Naive thymus-derived CD8-positive, alpha-beta T cell (primary cell): ENCODE results near the gene SPDYE2B. TPM values are rescaled to one million over a fixed set of nuclear protein-coding genes. Genes with fewer than 3 reads are reported as not detected.
"Not testable (repeated sequence)": the region's sequence is repeated elsewhere in the genome, so short reads cannot be mapped to it uniquely, and the experiment has no call there.

Experiments
- ATAC-seq, 2 donors: fragments of 150-1000 bp; cut with Tn5 transposase in 1 of 2; sonication (Bioruptor Pico), chemical (Tn5 transposase) in 1 of 2; 1 replicate in 1 of 2; 2 replicates in 1 of 2; pipeline ENCODE4 v1.10.0; 2021; ENCODE audit warnings: mild to moderate bottlenecking in 2 of 2, moderate library complexity in 2 of 2
- POLR2A ChIA-PET: fragments of 350-600 bp; sonication (Branson Sonifier 250); formaldehyde crosslinking; loops from one replicate; lab custom pipeline; 2021; ENCODE audit warnings: antibody characterized with exemption; lab: Charles Lee
- DNase-seq, 10 donors: peaks; one replicate each; pipeline versions ENCODE4 v3.0.0 to v3.0.0-alpha.2; 2020 to 2022
- H3K27ac Mint-ChIP-seq, 10 donors: one replicate each; pipeline ENCODE4 v1.8.0; 2020 to 2022; ENCODE audit warnings: mild to moderate bottlenecking in 10 of 10, mixed read lengths in 10 of 10, moderate library complexity in 4 of 10, inconsistent platforms in 1 of 10
- H3K27me3 Mint-ChIP-seq, 5 donors: one replicate each; pipeline ENCODE4 v1.8.0; 2021 to 2022; ENCODE audit warnings: mixed read lengths in 5 of 5
- H3K36me3 Mint-ChIP-seq, 3 donors: one replicate each; pipeline ENCODE4 v1.8.0; 2020 to 2022; ENCODE audit warnings: mixed read lengths in 3 of 3, mild to moderate bottlenecking in 2 of 3, inconsistent platforms in 1 of 3
- H3K4me1 Mint-ChIP-seq, 4 donors: one replicate each; pipeline ENCODE4 v1.8.0; 2021 to 2022; ENCODE audit warnings: mixed read lengths in 4 of 4
- H3K4me3 Mint-ChIP-seq, 10 donors: one replicate each; pipeline ENCODE4 v1.8.0; 2020 to 2022; ENCODE audit warnings: mild to moderate bottlenecking in 10 of 10, mixed read lengths in 10 of 10, moderate library complexity in 6 of 10, inconsistent platforms in 1 of 10
- H3K9me3 Mint-ChIP-seq, 9 donors: one replicate each; pipeline ENCODE4 v1.8.0; 2020 to 2022; ENCODE audit warnings: mixed read lengths in 9 of 9, mild to moderate bottlenecking in 3 of 9, inconsistent platforms in 1 of 9, moderate library complexity in 1 of 9
- polyA plus RNA-seq, 3 donors: library from polyadenylated mRNA; unstranded; fragments of 300-500 nt; fragmentation: Illumina TruSeq; gene quantifications; one replicate each; pipeline ENCODE4 v1.2.3, GENCODE V29; 2021
- total RNA-seq, 8 experiments: library from RNA in 2 of 8; stranded (reverse) in 2 of 8; gene quantifications; one replicate each; pipeline ENCODE4 v1.2.3 and lab custom pipeline; 2021 to 2026

The SPDYE2B gene, protein sequence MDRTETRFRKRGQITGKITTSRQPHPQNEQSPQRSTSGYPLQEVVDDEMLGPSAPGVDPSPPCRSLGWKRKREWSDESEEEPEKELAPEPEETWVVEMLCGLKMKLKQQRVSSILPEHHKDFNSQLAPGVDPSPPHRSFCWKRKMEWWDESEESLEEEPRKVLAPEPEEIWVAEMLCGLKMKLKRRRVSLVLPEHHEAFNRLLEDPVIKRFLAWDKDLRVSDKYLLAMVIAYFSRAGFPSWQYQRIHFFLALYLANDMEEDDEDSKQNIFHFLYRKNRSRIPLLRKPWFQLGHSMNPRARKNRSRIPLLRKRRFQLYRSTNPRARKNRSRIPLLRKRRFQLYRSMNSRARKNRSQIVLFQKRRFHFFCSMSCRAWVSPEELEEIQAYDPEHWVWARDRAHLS
- total RNA-seq (not detected), polyA plus RNA-seq (under 1 TPM in 1 of 3 donors, not detected in 2; 0.22 TPM), total RNA-seq (lab: John Stamatoyannopoulos, UW) (0 reads per million in 6 experiments)

DNA sequence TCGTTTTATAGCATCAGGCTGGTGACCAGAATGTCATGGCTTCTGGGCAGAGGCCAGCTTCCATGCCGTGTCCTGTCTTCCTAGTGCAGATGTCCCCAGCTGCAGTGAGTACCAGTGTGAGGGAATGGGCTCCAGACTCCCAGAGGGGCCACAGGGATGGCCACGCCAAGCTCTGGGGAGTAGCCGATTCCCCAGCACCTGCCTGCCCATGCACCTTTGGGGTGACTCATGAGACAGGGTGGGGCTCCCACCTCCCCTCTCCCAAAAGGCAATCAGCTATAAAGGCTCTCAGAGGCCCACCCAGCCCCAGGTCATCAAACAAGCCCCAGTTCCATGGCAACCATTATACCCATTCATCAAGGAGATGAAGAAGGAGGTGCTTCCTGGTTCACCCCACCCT lies at the start of gene SPDYE2B:
TSS of gene SPDYE2B (plus strand) at position 396 of the 400 bp plus-strand sequence. CDS start 2,030 bp downstream, outside the sequence.
- H3K36me3 Mint-ChIP-seq, H3K9me3 Mint-ChIP-seq, H3K27ac Mint-ChIP-seq, H3K4me3 Mint-ChIP-seq, ATAC-seq, DNase-seq, H3K4me1 Mint-ChIP-seq, POLR2A ChIA-PET, H3K27me3 Mint-ChIP-seq: not testable (repeated sequence)

DNA sequence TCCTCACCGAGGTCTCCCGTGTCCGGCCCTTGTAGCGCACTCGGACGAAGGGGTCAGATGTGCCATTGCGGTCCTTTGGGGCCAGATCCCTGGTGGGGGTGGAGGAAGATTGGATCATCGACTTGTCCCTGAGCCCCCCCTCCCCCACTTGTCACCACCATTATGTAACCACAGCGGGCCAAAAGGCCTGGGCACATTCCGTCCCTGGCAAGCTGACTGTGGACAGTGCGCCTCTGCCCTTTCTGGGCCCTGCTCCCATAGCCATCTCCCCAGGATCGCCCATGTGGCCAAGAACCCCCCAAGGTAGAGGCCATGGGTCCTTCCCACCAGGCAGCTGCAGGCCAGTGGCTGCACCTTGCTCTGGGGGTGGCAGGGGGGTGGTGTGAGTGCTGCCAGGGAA lies 47.8 kb upstream of the SPDYE2B start:
- ATAC-seq, DNase-seq, H3K36me3 Mint-ChIP-seq, H3K9me3 Mint-ChIP-seq, H3K4me3 Mint-ChIP-seq, H3K4me1 Mint-ChIP-seq, H3K27ac Mint-ChIP-seq, H3K27me3 Mint-ChIP-seq, POLR2A ChIA-PET: not testable (repeated sequence)

DNA sequence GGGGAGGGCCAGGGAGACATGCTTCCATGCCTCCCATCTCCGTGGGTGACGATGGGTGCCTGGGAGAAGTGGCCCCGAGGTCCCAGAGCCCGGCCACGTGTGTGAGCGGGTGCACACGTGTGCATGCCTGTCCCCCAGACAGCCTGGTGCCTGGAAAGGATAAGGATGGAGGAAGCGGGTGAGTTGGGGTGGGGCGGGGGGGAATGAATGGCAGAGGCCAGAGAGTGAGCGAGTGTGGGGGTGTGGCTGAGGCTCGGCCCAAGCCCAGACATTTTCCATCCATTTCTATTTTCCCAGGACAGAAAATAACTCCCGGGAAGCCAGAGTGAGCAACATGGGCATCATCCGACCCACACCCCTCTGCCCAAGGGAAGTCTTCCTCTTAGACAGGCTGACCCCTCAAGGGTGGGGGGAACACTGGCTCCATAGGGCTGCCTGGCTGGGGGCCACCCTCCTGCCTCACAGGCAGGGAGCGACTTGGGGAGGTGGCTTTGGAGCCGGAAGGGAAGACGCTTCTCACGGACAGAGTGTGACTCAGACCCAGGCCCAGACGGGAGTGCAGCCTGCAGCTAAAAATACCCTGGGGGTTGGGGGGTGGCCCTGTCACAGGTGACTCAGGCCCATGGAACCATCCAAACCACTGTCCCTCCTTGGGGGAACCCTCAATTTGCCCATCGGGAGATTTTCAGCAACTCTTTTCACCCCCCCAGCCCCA lies 45.5 kb upstream of the SPDYE2B start:
- POLR2A ChIA-PET, DNase-seq, H3K36me3 Mint-ChIP-seq, H3K4me1 Mint-ChIP-seq, H3K9me3 Mint-ChIP-seq, H3K27ac Mint-ChIP-seq, H3K4me3 Mint-ChIP-seq, H3K27me3 Mint-ChIP-seq, ATAC-seq: not testable (repeated sequence)

DNA sequence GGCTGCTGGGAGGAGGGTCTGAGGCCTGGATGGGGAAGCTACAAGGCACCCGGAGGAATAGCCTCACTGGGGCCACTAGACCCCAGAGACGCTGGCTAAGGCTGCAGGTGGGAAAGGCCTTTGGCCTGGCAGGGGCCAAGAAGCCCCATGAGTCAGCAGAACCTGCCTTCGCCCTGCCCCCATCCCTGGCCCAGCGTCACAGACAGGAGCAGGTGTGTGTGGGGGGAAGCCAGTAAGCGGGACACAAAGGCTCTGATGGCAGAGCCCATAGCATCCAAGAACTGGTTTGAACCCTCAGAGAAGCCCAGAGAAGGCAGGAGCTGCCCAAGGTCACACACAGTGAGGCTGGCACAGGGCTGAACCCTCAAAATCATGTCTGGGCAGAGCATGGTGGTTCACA lies 43.3 kb upstream of the SPDYE2B start:
- POLR2A ChIA-PET, H3K27ac Mint-ChIP-seq, H3K27me3 Mint-ChIP-seq, H3K9me3 Mint-ChIP-seq, H3K36me3 Mint-ChIP-seq, H3K4me3 Mint-ChIP-seq, ATAC-seq, DNase-seq, H3K4me1 Mint-ChIP-seq: not testable (repeated sequence)

DNA sequence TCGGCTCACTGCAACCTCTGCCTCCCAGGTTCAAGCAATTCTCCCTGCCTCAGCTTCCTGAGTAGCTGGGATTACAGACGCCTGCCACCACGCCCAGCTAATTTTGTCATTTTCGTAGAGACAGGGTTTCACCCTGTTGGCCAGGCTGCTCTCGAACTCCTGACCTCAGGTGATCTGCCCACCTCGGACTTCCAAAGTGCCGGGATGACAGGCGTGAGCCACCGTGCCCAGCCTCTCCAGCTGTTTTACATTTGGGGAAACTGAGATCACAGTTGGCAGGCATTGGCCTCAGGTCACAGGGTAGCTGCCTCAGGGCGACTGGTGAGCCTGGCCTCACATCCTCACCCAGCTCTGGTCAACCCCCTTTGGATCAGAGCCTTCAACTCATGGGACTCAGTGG lies 40.4 kb upstream of the SPDYE2B start:
- H3K36me3 Mint-ChIP-seq, H3K4me1 Mint-ChIP-seq, ATAC-seq, H3K9me3 Mint-ChIP-seq, POLR2A ChIA-PET, H3K4me3 Mint-ChIP-seq, H3K27me3 Mint-ChIP-seq, H3K27ac Mint-ChIP-seq: not testable (repeated sequence)
- DNase-seq = peak in 1 of 10 donors; percentile 43

DNA sequence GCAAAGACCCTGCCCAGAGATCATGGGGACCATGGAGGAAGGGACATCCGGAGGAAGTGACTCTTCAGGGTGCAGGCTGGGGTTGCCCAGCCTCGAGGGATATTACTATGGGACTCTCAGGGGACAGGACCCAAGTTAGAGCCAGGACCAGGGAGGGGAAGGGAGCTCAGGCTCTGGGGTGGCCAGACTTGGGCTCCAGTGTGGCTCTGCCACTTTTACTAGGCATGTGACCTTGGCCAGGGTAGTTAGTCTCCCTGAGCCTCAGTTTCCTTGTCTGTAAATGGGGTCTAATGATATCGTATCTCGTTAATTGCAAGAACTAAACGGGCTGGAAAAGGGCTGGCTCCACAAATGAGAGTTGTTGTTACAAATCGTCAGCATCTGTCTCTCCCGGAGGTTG lies 39.7 kb upstream of the SPDYE2B start:
- H3K36me3 Mint-ChIP-seq, H3K4me1 Mint-ChIP-seq, DNase-seq, POLR2A ChIA-PET, H3K4me3 Mint-ChIP-seq, H3K27me3 Mint-ChIP-seq, H3K27ac Mint-ChIP-seq, ATAC-seq, H3K9me3 Mint-ChIP-seq: not testable (repeated sequence)

DNA sequence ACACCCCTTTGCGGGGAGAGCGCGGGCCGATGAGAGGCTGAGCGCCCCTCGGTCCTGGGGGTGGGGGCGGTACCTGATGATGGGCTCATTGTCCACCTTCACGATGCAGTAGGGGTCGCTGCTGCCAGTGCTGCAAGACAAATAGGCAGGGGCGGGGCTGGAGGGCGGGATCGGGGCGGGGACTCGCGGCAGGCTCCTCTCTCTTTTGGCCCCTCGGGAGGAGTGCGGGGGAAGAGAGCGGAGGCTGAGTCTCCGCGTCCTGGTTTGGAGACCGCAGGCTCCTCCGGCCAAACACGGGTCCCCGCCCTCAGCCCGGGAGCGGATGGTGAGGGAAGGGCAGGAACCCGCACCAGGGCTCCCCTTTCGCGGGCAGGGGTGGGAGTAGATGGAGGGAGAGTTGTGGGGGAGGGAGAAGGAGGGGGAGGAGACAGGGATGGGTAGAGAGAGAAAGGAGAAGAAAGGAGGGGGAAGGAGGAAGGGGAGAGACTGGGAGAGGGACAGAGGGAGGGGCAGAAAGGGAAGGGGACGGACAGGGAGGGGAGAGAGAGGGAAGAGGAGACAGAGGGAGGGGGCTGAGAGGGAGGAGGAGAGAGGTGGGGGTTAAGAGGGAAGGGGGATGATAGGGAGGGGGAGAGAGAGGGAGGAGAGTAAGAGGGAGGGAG lies 39.0 kb upstream of the SPDYE2B start:
- DNase-seq = not testable (repeated sequence)
- peak; percentile 81 to 87 for ATAC-seq

DNA sequence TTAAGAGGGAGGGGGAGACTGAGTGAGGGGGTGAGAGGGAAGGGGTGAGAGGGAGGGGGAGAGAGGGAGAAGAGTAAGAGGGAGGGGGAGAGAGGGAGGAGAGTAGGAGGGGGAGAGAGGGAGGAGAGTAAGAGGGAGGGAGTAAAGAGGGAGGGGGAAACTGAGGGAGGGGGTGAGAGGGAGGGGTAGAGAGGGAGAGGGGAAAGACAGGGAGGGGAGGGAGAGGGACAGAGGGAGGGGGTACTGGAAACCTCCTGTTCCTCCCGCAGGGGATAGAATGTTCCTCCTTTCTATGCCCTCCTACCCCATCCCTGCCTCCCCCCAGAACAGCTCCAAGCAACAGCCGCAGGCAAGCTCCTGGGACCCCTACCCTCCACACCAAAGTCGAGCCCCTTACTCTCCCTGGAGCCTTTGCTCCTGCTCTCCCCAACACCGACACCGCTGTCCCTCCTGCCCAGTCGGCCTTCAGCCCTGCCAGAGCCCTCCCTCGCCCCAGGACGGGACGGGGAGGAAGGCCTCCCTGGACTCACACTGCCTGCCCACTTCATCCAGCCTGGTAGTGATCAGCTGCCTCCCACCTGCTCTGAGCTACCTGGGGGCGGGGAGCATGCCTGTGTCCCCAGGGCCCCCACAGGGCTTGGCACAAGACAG lies 38.3 kb upstream of the SPDYE2B start:
- H3K27me3 Mint-ChIP-seq, H3K9me3 Mint-ChIP-seq, POLR2A ChIA-PET, ATAC-seq, H3K27ac Mint-ChIP-seq, H3K4me1 Mint-ChIP-seq, H3K36me3 Mint-ChIP-seq: not testable (repeated sequence)
- peak in 3 of 10 donors; percentile 9 to 51 (median 26) for DNase-seq
- peak overlapping the region in 2 of 10 donors; percentile 30 to 60 for H3K4me3 Mint-ChIP-seq

More for the DNA sequence above, 39.0 kb upstream of the SPDYE2B start:
- H3K4me1 Mint-ChIP-seq, H3K4me3 Mint-ChIP-seq, H3K27ac Mint-ChIP-seq, H3K9me3 Mint-ChIP-seq, H3K36me3 Mint-ChIP-seq, H3K27me3 Mint-ChIP-seq, POLR2A ChIA-PET: not testable (repeated sequence)

DNA sequence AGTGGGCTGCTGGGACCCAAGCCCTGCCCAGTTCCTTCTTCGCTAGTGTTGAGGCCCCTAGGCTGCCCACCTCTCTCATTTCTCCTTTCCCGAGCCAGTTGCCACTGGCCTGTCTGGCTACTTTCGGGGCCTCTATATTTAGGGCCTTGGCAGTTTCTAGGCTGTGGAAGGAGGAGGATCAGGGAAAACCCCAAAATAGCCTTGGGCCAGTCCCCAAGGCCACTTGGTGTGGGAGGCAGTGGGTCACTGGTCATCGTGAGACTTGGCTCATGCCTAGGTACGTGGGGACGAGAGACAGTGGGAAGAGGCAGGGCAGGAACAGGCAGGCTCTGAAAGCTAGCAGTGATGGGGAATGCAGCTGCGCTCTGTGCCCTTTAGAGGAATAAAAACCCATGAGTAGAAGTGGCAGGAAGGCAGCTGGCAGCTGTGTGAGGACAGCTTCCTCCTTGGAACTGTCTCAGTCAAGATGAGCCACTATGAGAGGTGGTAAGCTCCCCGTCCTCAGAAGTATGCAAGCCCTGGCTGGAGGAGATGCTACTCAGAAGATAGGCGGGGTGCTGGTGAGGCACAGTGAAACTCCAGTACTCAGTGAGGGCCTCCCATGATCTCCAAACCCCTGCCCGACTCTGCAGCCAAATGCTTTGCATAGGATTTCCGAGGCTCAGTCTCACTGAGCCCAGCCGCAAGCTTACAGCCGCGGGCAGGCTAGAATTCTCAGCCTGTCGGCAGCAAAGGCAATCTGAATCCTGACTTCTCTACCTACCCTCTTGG lies 36.4 kb upstream of the SPDYE2B start:
- H3K4me3 Mint-ChIP-seq, ATAC-seq, H3K36me3 Mint-ChIP-seq, H3K9me3 Mint-ChIP-seq, H3K27me3 Mint-ChIP-seq, POLR2A ChIA-PET, H3K27ac Mint-ChIP-seq, H3K4me1 Mint-ChIP-seq, DNase-seq: not testable (repeated sequence)

DNA sequence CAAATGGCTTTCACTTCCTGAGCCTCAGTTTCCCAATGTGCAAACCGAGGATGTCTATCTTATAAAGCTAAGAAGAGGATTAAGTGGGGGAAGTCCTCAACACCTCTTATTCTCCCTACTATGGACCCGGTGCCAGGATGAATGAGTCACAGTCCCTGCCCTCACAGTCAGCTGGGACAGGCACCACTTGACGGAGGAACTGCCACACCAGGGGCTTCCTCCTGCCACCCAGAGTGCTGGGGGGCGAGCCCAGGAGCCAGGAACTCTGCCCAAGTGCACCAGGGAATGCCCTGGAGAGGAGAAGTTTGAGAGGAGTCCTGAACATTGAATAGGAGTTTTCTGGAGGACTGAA lies 35.8 kb upstream of the SPDYE2B start:
- H3K9me3 Mint-ChIP-seq = not testable (repeated sequence)

DNA sequence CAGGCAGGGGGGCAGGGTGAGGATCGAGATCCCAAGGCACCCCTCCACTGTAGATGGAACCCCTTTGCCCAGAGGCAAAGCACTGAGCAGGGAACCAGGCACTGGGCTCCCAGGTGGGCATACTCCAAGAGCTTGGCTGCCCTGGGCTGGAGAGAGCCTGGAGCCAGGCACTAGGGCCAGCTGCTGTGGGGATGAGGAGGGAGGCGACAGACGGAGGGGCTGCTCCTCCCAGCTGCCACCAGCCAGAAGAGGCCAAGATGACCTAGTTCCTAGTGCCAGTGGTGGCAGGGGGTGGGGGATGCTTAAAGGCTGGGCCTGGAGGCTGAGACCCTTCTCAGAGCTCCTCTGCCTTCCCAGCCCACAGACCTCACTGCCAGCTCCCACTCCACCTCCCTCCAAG lies 35.2 kb upstream of the SPDYE2B start:
- H3K9me3 Mint-ChIP-seq, ATAC-seq, DNase-seq, H3K36me3 Mint-ChIP-seq, H3K27ac Mint-ChIP-seq, POLR2A ChIA-PET, H3K4me3 Mint-ChIP-seq, H3K4me1 Mint-ChIP-seq, H3K27me3 Mint-ChIP-seq: not testable (repeated sequence)

More for the DNA sequence above, 35.8 kb upstream of the SPDYE2B start:
- DNase-seq, ATAC-seq, H3K27ac Mint-ChIP-seq, H3K27me3 Mint-ChIP-seq, POLR2A ChIA-PET, H3K36me3 Mint-ChIP-seq, H3K4me1 Mint-ChIP-seq, H3K4me3 Mint-ChIP-seq: not testable (repeated sequence)

DNA sequence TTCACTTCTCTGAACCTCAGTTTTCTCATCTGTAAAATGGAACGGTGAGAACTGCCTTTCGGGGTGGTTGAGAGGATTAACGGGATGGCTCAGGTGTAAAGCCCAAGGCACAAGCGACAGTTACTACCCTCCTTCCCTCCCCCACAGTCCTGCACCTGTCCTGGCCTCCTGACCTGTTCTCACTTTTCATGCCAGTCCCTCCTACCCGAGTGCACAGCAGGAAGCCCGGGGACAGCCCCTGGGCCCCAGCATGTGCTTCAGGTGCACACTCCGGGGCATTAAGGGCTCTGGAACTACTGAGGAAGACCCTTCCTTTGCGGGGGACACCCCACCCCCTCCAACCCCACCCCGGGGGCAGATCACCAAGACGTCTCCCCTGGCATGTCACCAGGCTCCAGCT lies 34.2 kb upstream of the SPDYE2B start:
- H3K27ac Mint-ChIP-seq, H3K9me3 Mint-ChIP-seq, H3K4me1 Mint-ChIP-seq, POLR2A ChIA-PET, DNase-seq, H3K27me3 Mint-ChIP-seq, H3K4me3 Mint-ChIP-seq, H3K36me3 Mint-ChIP-seq: not testable (repeated sequence)
- ATAC-seq = peak in 1 of 2 donors; percentile 1
